HG03139 (cell line): ENCODE data around the gene BTNL8.
A peak's percentile ranks its signal among the peaks of the same experiment; 100 is the strongest.

ENCODE experiments used
- ATAC-seq: cut with Tn5 transposase; IDR thresholded peaks from one replicate; pipeline ENCODE4 v1.9.1; 2021; ENCODE audit not compliant: unreplicated experiment

Gene BTNL8, protein sequence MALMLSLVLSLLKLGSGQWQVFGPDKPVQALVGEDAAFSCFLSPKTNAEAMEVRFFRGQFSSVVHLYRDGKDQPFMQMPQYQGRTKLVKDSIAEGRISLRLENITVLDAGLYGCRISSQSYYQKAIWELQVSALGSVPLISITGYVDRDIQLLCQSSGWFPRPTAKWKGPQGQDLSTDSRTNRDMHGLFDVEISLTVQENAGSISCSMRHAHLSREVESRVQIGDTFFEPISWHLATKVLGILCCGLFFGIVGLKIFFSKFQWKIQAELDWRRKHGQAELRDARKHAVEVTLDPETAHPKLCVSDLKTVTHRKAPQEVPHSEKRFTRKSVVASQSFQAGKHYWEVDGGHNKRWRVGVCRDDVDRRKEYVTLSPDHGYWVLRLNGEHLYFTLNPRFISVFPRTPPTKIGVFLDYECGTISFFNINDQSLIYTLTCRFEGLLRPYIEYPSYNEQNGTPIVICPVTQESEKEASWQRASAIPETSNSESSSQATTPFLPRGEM

DNA sequence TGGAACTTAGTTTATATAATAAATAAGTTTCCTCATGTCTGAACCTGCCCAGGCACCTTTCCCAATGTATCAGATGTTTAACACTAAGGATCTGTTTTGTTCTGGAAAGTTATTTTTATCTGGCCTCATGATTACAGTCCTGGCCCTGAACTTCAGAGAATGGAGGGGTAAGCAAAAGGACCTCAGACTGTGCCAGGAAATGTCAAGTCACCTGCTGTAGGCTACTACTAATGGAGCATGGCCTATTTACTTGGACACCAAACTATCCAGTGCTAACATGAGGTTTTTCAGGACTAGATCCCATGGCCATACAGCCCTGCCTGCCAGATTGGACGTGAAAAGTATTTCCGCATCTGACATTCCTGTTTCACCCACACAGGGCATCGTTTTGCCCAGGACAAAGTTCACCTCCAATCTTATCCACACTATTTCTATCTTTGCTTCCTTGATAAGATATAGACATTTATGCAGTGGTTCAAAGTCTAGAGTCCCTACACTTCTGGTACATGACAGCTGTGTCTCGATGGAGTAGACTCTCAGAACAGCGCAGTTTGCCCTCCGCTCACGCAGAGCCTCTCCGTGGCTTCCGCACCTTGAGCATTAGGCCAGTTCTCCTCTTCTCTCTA lies at the start of gene BTNL8:
Gene BTNL8 (plus strand): TSS at position 539 of the 626 bp plus-strand sequence. CDS start 152 bp downstream, outside the sequence.
- ATAC-seq, result no peak

DNA sequence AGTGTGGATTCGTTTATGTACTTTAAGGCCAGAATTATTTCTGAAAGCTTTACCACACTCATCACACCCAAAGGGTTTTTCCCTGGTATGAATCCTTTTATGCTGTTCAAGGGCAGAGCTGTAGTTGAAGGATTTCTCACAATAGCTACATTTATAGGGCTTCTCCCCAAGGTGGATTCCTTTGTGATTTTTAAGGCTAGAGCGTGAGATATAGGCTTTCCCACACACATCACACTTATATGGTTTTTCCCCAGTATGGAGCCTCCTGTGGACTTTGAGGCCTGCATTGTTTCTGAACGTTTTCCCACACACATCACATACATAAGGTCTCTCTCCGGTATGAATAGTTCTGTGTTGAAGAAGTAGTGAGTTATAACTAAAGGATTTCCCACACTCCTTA lies 49.1 kb upstream of the BTNL8 start:
- ATAC-seq, result no peak

DNA sequence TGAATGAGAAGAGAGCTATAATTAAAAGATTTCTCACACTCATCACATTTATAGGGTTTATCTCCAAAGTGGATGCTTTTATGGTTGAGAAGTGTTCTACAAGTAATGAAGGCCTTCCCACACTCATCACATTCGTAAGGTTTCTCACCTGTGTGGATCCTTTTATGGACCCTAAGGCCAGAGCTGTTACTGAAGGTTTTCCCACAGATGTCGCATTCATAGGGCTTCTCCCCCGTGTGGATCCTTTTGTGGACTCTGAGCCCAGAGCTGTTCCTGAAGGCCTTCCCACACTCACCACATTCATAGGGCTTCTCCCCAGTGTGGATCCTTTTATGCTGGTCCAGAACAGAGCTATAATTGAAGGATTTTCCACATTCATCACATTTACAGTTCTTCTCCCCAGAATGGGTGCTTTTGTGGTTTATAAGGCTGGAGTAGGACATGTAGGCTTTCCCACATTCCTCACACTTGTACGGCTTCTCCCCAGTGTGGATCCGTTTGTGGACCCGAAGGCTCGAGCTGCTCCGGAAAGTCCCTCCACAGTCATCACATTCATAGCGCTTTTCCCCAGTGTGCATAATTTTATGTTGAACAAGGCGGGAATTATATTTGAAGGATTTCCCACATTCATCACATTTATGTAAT lies 48.4 kb upstream of the BTNL8 start:
- ATAC-seq, result no peak

DNA sequence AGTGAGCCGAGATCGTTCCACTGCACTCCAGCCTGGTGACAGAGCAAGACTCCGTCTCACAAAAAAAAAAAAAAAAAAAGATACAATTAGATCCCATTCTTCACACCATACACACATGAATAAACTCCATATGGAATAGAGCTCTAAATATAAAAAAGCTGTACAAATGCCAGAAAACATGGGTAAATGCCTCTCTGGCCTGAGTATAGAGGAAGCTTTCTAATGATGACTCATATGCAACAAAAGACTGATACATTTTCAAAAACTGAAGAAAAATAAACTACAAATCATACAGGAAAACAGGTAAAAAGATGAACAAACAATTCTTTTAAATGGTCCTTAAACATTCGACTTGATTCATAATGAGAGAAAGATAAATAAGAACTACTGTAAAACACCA lies 46.5 kb upstream of the BTNL8 start:
- ATAC-seq, result no peak

DNA sequence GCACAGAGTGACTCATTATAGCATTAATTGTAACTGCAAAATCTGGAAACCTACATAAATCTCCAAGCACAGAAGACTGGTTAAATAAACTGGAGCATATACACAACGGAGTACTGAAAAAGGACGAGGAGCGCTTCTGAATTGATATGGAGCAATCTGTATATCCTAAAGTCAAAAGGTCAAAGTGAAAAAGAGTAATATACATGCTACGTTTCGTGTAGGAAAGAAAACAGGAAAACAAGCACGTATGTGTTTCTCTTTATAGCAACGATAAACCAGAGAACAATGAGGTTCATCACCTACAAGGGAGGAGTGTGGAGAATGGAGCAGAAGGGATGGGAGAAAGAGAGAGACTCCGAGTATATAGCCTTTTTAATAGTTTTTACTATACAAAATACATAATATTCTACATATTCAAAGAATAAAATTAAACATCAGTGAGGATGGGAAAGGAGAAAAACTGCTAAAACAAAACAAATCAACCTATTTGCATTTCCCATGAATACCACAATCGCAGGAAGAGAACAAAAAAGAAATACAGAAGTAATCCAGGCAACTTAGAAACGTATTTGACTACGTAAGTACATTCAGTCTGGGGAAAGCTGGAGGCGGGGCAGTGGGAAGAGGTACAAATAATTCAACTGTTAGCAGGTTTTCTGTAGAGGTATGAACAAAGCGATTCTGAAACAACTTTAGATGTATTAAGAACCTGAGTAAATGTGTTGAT lies 45.7 kb upstream of the BTNL8 start:
- no peak for ATAC-seq

DNA sequence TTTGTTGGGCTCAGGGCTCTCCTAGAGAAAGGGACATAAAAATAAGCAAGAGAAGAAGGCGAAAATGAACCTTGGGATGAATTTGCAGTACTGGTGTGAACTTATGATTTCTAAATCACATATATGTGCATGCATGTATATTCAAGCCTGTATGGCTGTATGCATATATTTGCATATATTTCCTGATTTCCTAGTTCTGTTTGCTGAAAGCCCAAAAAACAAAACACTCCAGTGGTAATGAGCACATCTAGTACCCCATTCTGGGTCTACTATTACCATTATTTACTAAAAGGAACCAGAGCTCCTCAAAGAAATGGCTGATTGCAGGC lies 45.1 kb upstream of the BTNL8 start:
- no peak for ATAC-seq

DNA sequence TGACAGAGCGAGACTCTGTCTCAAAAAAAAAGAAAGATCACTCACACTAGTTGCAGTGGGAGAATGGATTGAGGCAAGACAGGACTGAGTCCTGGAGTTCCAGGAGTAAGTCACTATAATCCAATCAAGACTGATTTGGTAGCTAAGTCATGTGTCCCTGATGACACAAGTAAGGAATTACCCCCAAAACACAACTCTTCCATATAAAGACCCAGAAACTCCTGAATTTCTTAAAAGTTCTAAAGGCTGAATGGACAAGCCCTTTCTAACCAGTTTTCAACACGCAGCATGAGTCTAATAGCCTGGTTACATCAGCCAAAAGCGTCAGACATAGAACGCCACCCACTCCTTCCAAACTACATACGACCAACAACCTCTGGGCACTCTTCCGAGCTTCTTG lies 40.4 kb upstream of the BTNL8 start:
- no peak for ATAC-seq

DNA sequence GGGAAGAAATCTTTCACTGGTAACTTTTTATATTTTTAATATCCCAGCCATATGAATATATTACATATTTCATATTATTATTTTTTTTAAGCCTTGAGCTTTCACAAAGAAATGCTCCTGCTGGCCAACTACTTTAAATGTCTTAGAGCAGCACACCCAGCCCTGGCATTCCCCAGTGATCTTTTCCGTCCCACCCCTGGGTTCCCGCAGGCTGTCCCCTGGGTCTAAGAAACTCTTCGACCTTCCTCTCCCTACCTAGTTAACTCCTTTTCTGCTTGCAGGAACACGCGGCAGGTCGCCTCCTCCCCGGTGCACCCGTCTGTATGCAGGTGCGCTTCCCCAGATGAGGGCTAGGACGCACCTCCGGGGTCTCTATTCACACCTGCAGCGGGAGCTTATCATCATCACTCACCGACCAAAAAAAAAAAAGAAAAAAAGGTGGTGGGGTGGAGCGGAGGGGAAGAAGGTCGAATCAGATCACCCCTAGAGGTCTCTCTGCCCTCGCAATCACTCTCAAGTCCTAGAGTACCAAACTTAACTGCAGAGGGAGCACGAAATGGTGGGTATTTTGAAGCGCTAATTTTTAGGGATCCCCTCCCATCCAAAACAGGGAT lies 38.6 kb upstream of the BTNL8 start:
- ATAC-seq, result peak; percentile 41

DNA sequence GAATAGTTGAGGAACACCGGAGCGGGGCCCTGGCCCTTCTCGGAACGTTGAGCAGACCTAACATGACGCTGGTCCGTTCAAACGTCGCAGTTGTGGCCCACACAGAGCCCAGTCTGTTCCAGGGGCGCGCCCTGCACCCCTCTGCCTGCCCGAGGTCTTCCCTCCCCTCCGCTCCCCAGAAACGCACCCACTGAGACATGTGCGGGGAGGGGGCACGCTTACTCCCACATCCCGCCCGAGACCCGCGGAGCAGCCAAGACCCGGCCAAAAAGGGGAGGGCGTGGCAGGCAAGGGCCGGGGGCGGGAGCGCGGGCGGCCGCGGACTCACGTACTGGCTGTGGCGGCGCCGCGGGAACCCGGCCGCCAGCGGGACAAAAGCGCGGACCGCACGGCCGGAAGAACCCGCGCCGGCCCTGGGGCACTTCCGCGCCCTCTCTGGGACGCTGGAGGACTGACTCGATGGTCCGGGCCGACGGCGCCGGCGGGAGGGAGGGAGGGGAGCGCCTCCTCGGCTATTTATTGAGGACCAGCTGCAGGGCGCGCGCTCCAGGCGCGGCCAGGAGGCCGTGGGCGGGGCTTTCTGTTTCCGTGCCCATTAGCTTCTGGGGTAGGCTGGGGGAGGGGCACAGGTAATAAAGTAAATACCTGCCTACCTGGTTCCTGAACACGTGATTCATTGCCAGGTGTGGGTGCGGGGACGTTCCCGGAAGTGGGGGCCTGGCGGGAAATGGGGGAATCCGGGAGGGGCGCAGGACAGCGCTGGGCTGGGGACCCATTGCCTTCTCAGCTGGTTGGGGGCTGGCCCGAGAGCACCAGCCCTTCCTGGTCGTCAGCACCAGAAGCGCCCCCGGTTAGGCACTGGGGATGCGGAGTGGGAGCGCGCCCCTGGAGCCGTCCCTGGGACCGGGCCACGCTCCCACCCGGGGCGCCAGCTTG lies 37.8 kb upstream of the BTNL8 start, which contains the start of gene ZFP62:
Gene ZFP62 (minus strand): TSS at position 390 of the 936 bp plus-strand sequence. CDS start 57 bp downstream, at position 333.
- peak; percentile 84 for ATAC-seq

DNA sequence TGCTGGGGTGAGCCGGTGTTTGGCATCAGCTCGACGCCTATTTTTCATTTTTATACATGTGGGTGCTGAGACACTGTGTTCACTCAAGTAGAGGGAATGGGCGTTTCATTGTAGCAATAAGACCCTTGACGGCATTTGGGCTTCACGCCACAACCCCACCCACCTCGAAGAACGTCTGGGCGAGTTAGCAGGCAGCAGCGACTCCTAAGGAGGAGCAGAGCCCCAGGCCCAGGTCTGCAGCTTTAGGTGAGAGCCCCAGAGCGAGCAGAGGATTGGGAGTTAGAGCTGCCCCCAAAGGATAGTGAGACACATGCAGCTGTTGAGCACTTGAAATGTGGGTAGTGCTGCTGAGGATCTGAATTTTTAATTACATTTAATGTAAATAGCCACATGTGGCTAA lies 36.3 kb upstream of the BTNL8 start:
- no peak for ATAC-seq

DNA sequence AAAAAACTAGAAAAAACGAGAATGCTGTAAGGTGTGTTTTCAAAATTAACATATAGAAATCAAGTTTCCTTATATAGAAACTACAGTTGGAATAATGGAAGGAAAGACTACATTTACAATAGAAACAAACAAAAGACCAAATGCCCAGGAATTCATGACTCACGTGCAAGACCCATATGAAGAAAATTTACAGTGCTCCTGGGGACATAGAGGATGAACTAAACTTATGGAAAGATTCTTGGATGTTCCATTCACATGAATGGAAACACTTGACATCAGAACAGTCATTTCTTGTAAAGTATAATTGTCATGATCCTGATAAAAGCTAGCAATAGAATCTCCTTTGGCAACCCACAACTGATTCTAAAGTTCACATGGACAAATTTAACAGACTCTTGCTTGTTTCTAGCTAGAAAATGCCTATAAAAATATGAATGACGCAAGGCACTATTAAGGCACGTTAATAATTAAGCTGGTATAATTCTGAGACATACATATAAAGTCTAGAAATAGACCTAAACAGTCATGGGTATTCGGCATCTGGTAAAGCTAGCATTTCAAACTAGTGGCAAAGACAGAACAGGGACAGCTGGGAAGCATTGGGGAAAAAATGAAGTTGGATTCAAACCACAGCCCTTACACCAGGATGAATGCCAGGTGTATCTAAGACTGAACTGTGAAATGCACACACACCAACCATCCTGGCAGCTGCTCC lies 32.8 kb upstream of the BTNL8 start:
- no peak for ATAC-seq

DNA sequence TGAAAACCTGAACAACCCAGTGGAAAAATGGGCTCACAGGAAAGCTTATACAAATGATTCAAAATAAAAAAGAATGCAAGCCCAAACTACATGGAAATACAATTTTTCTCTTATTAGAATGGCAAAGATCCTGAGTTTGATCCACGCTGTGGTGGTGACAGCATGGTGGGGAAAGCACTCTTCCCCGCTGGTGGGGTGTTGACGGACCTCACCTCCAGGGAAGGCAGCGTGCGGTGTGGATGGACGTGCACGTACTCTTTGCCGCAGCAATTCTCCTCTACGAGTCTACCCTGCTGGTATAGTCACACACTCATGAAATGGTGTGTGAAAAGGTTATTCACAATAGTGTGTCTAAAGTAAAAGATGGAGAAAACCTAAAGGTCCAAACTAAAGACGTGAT lies 32.0 kb upstream of the BTNL8 start:
- ATAC-seq, result no peak

DNA sequence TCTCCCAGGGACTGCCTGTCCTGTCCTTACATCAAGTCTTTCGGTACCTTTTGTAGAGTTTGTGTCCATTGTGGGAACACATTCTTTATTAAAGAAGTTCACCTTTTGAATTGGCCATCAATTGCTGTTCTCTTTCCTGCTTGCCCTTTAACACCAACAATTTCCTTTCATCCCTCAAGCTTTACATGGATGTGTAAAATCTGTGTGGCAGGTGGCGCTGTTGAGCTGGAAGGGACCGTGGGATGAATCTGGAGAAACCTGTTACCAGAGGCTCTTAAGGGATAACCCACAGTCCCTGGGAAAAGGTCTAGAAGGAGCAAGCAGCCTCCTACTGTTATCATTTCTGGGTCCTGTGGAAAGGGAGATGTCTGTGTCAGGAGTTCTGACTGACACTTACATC lies 30.0 kb upstream of the BTNL8 start:
- no peak for ATAC-seq

DNA sequence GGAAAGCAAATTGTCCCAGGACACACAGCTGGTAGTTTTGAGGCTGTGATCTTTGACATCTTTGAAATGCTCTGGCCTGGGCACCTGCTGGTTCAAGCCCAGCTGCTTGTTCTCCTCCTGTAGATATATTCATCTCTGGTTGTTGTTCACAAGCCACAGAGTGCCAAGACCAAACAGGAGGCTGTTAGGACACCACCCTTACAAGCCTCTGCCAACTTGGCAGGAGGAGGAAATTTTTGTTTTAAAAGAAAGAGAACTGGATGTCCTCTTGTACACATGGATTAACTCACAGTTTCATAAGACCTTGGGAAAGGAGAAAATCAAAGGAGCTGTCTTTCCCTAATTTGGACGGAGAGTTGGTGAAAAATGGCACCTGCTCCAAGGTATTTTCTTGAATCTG lies 29.4 kb upstream of the BTNL8 start:
- no peak for ATAC-seq

DNA sequence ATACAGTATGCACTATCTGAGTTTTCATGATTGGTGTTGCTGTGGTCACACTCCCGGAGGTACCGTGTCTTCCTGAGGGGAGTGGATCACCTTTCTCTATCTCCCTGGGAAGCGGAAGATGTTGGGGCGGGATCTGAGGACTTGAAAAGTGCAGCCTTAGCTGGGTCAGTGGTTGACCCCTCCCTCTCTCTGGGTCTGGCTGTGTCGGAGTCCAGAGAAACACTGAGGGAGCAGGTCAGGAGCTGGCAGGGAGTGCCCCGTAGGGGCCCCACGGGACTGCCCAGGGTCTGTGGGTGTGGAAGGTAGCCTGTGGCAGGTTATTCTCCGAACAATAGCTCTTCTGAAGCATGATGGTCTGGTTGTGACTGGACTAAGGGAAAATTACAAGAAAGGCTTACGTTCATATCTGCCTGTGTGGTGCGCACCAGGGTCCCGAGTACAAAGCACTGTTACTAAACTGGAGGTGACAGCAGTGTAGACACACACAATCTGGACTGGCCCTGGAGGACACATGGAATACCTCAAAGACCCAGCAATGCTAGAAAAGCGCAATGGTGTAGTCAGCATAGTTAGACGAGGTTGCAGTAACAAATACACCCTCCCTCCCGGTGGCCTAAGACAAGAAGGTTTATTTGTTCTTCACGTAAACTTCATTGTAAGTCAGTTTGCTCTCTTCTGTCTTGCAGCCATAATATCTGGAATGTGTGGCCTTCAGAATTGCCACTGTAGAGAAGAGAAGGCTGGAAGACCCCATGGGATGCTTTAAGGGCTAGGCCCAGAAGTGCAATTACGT lies 28.5 kb upstream of the BTNL8 start:
- no peak for ATAC-seq

DNA sequence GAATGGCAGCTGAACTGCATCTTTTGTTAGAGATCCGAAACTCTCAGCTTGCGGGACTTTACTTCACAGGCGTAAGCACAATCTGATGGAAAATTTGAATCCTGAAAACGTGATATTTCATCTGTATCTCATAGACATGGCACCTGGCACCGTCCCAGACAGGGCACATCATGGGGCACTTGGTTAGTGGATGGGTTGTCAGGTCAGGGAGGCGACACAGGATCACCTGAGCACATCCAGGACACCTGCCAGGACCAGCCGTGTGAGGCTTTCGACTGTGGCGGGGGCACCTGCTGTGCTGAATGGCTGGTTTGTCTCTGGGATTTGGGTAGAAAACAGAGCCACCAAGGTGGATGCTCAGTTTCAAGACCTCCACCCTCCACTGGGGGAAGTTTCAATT lies 26.5 kb upstream of the BTNL8 start:
- ATAC-seq, result no peak

DNA sequence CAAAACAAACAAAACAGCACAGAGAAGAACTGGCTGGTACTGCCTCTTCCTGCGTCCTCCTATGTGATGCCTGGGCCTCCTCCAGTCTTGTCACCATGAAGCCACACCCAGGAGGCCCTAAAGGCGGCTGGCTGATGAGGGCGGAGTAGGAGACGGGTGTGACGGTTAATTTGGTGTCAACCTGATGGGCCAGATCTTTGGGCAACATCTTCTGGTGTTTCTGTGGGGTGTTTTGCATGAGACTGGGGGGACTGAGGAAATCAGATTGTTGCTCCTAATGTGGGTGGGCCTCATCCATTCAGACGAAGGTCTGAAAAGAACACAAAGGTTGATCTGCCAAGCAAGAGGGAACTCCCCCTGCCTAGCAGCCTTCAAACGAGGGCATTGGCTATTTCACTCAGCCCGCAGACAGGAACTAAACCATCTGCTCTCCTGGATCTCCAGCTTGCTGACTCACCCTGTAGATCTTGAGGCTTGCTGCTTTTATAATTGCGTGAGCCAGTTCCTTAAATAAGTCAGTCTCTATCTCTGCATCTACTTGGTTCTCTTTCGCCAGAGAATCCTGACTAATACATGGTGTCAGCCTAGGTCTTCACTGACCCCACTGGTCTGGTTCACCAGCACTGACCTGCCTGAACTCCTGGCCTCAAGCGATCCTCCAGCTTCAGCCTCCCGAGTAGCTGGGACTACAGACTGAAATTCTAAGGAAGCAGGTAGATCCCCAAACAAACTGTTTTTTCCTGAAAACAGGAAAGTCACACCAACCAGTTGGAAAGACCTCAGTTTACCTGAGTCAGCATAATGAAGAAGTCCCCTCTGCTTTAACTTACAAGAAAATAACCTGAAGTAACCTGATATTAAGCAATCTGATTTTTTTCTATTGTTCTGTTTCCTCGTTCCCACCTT lies 25.1 kb upstream of the BTNL8 start:
- no peak for ATAC-seq
